PC-9 (cell line): Measurements from ENCODE around the gene STUB1. TPM values are rescaled to one million over a fixed set of nuclear protein-coding genes. Genes with fewer than 3 reads are reported as not detected.
A peak's percentile ranks its signal among the peaks of the same experiment; 100 is the strongest.

Experiments used
- BruUV-seq: library from RNA; stranded (reverse); fragments of 400-500 nt; replicated peaks from 2 replicates; lab custom pipeline; 2021; lab: Mats Ljungman, UMichigan
- CTCF ChIA-PET: fragments of 300-600 bp; sonication (Branson Sonifier 250); formaldehyde crosslinking; loops from one replicate; lab custom pipeline; 2022; ENCODE audit warnings: antibody characterized with exemption; lab: Charles Lee
- POLR2A ChIA-PET: fragments of 300-600 bp; sonication (Branson Sonifier 250); formaldehyde crosslinking; loops from one replicate; lab custom pipeline; 2022; ENCODE audit warnings: antibody characterized with exemption; ENCODE audit not compliant: unreplicated experiment; lab: Charles Lee
- DNase-seq, 2 experiments: peaks; one replicate each; pipeline versions ENCODE4 v3.0.0 to v3.0.0-alpha.2; 2015 to 2022; ENCODE audit warnings: mixed read lengths in 1 of 2
- H2AFZ ChIP-seq: fragments of 200-600 bp; sonication (generic); 2 replicates; pipeline ENCODE4 v1.8.1; 2017; ENCODE audit warnings: antibody characterized with exemption
- H3F3A ChIP-seq: fragments of 200-600 bp; sonication (generic); 2 replicates; pipeline ENCODE4 v1.8.1; 2017; ENCODE audit warnings: antibody characterized with exemption, mild to moderate bottlenecking, low read depth; ENCODE audit not compliant: insufficient read depth
- H3K27ac ChIP-seq: fragments of 200-600 bp; sonication (generic); 2 replicates; pipeline ENCODE4 v1.6.1; 2016; ENCODE audit warnings: mixed run types
- H3K27me3 ChIP-seq: fragments of 200-600 bp; sonication (generic); 2 replicates; pipeline ENCODE4 v1.6.1; 2016; ENCODE audit warnings: low read depth, mixed run types; ENCODE audit not compliant: insufficient read depth
- H3K36me3 ChIP-seq: fragments of 200-600 bp; sonication (generic); 2 replicates; pipeline ENCODE4 v1.6.1; 2016; ENCODE audit warnings: low read depth, mixed run types
- H3K4me1 ChIP-seq: fragments of 200-600 bp; sonication (generic); replicated peaks from 2 replicates; pipeline ENCODE4 v1.6.1; 2016; ENCODE audit warnings: mixed run types; ENCODE audit not compliant: insufficient read depth
- H3K4me2 ChIP-seq: fragments of 200-600 bp; sonication (generic); 2 replicates; pipeline ENCODE4 v1.6.1; 2017; ENCODE audit warnings: mixed run types
- H3K4me3 ChIP-seq: fragments of 200-600 bp; sonication (generic); 2 replicates; pipeline ENCODE4 v1.6.1; 2016; ENCODE audit warnings: mixed run types
- H3K79me2 ChIP-seq: fragments of 200-600 bp; sonication (generic); 2 replicates; pipeline ENCODE4 v1.6.1; 2017; ENCODE audit warnings: low read depth, mixed run types
- H3K9me2 ChIP-seq: fragments of 200-600 bp; sonication (generic); 2 replicates; pipeline ENCODE4 v1.8.1; 2017; ENCODE audit warnings: mild to moderate bottlenecking; ENCODE audit not compliant: insufficient read depth
- H3K9me3 ChIP-seq: fragments of 200-600 bp; sonication (generic); 2 replicates; pipeline ENCODE4 v1.8.1; 2016; ENCODE audit warnings: low read depth; ENCODE audit not compliant: insufficient read depth
- H4K20me1 ChIP-seq: fragments of 200-600 bp; sonication (generic); 2 replicates; pipeline ENCODE4 v1.8.1; 2017; ENCODE audit not compliant: insufficient read depth
- CTCF ChIP-seq: fragments of 200-600 bp; sonication (generic); conservative IDR thresholded peaks from 2 replicates; pipeline ENCODE4 v1.6.1; 2017; ENCODE audit warnings: mixed run types, antibody characterized with exemption, mild to moderate bottlenecking, moderate library complexity
- EZH2 ChIP-seq: fragments of 200-600 bp; sonication (generic); IDR thresholded peaks from 2 replicates; pipeline ENCODE4 v1.8.0; 2017; ENCODE audit warnings: antibody characterized with exemption, low read depth
- intact Hi-C: fragments of 100-400 bp; cut with micrococcal nuclease; formaldehyde crosslinking; loops from one replicate; pipeline ENCODE4 v1.10.0; 2022; ENCODE audit not compliant: unreplicated experiment
- total RNA-seq: library from RNA; stranded (reverse); gene quantifications from 2 replicates; pipeline ENCODE4 v1.2.3, GENCODE V29; 2021

STUB1 gene
- total RNA-seq, 1 experiment from 2014 or later: 174 TPM

GRCh38 chr16:694187-694862, 14.1 kb downstream of the STUB1 start:
- Histone ChIP-seq H3F3A (peaks cover 22% of the 10 kb centered on the region), H3K36me3 (no peaks in the 10 kb centered on the region), H3K9me2 (no peaks in the 10 kb centered on the region), H3K27me3 (no peaks in the 10 kb centered on the region), H2AFZ (no peak overlapping the region), H3K4me3 (no peak overlapping the region), H3K4me1 (peaks cover 13% of the 10 kb centered on the region), H4K20me1 (no peaks in the 10 kb centered on the region), H3K9me3 (no peaks in the 10 kb centered on the region), H3K79me2 (peaks cover 6% of the 10 kb centered on the region), H3K4me2 (no peak overlapping the region), H3K27ac (no peak overlapping the region)
- intact Hi-C loops: no loop called here
- CTCF ChIA-PET: no interaction called here
- DNase-seq: no peak
- TF ChIP-seq EZH2 (no peak), CTCF (no peak)
- no TSS peak for BruUV-seq
- POLR2A ChIA-PET: no interaction called here

- Histone ChIP-seq H3K36me3 (no peaks in the 10 kb centered on the region), H3K4me1 (peaks cover 10% of the 10 kb centered on the region), H3K27me3 (peaks cover 3% of the 10 kb centered on the region; the same call in 1 of the 2 replicates), H3K27ac (no peak overlapping the region), H3K79me2 (no peaks in the 10 kb centered on the region), H4K20me1 (no peaks in the 10 kb centered on the region), H3K9me3 (no peaks in the 10 kb centered on the region), H3K9me2 (no peaks in the 10 kb centered on the region), H2AFZ (no peak overlapping the region), H3K4me2 (no peak overlapping the region), H3K4me3 (no peak overlapping the region), H3F3A (peaks cover 22% of the 10 kb centered on the region)
- TF ChIP-seq EZH2 (no peak), CTCF (no peak)
- intact Hi-C loops: no loop called here
- DNase-seq: no peak
- no TSS peak for BruUV-seq
- ChIA-PET POLR2A (interaction anchor here (1.0 kb wide), 1 partner anchor 168 kb away, joined by 10 read pairs; the partner anchor contains the start of gene CAPN15), CTCF (no interaction called here)
Observed at GRCh38 chr16:694863-695354, 14.7 kb downstream of the STUB1 start.

GRCh38 chr16:695355-696089, 15.3 kb downstream of the STUB1 start:
- no TSS peak for BruUV-seq
- Histone ChIP-seq H3K9me3 (no peaks in the 10 kb centered on the region), H3K4me1 (peaks cover 8% of the 10 kb centered on the region), H3K79me2 (no peaks in the 10 kb centered on the region), H3F3A (peaks cover 22% of the 10 kb centered on the region), H3K4me3 (no peak overlapping the region), H2AFZ (no peak overlapping the region), H3K4me2 (0 out of 2 replicates have a peak overlapping the region, but pooled peaks have one; percentile 19), H3K27ac (no peak overlapping the region), H3K36me3 (no peaks in the 10 kb centered on the region), H4K20me1 (no peaks in the 10 kb centered on the region), H3K27me3 (peaks cover 8% of the 10 kb centered on the region; the same call in 1 of the 2 replicates), H3K9me2 (no peaks in the 10 kb centered on the region)
- intact Hi-C loops: no loop called here
- ChIA-PET CTCF (interaction anchor here (0.5 to 1.1 kb wide), 4 partner anchors 17 to 874 kb away, joined by 3 to 12 read pairs (median 7); no protein-coding TSS in a partner anchor), POLR2A (interaction anchor here (0.7 to 1.0 kb wide), 2 partner anchors 30 to 168 kb away, joined by 6 to 10 read pairs; partner anchors contain the start of gene CAPN15)
- TF ChIP-seq EZH2 (no peak), CTCF (no peak)
- peak; percentile 72 to 93 for DNase-seq
